Retinal pigment epithelial cell (primary cell): ENCODE data around the gene KLHL2.

ENCODE experiments used
- DNase-seq: peaks from one replicate; pipeline ENCODE4 v3.0.0-alpha.2; 2010; ENCODE audit warnings: low read depth
- H3K4me3 ChIP-seq: 2 replicates; pipeline ENCODE4 v1.5.1; 2011; ENCODE audit warnings: mild to moderate bottlenecking, low read length, control low read depth, moderate library complexity
- CTCF ChIP-seq: conservative IDR thresholded peaks from 2 replicates; pipeline ENCODE4 v1.5.1; 2011; ENCODE audit warnings: low read depth, low read length, control low read depth, inconsistent platforms

KLHL2 gene

DNA sequence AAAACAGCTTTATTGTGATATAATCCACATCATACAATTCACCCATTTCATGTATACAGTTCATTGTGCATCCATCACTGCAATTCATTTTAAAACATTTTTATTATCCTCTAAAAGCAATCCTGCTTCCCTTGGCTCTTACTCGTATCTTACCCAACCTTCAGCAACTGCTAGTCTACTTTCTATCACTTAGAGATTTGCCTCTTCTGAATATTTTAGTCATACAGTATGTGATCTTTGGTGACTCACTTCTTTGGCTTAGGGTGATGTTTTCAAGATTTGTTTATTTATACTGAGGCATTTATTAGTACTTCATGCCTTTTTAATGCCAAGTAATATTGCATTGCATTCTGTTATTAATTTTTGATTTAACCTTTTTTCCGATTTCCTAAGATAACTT, 105.1 kb downstream of the KLHL2 start:
- no peak for TF ChIP-seq CTCF
- H3K4me3 ChIP-seq, result no peak overlapping the region
- no peak for DNase-seq

DNA sequence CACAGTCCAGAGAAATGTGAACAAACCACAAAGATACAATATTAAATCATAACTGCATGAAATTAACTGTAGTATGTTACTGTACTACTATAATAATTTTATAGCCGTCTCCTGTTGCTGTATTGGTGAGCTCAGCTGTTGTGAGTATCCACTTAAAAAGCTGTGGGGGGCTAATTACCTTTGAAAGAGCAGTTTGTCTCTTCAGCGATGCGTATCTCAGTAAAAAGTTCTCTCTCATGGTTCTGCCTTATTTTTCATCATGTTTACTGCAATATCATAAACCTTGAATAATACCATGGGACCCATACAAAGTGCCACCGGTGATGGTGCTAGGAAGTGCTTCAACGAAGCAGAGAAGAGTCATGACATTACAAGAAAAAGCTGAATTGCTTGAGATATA, 111.7 kb downstream of the KLHL2 start:
- no peak overlapping the region for H3K4me3 ChIP-seq
- no peak for DNase-seq
- TF ChIP-seq CTCF, result no peak

DNA sequence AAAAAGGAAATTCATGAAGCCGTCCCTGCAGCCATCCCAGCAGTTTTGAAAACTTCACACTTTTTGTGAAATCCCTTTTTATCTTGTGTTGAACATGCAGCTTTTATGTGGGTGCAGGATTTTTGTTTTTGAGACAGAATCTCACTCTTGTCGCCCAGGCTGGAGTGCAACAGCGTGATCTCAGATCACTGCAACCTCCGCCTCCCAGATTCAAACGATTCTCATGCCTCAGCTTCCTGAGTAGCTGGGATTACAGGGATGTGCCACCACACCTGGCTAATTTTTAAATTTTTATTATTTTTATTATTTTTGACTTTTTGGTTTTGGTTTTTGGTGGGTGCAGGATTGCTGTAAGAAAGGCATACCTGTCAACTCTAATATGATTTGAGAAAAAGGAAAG, 112.1 kb downstream of the KLHL2 start:
- TF ChIP-seq CTCF, result no peak
- H3K4me3 ChIP-seq, result no peak overlapping the region
- DNase-seq, result no peak

- H3K4me3 ChIP-seq, result no peak overlapping the region
Measured at GRCh38 chr4:165324236-165324917, 117.0 kb downstream of the KLHL2 start.

GRCh38 chr4:165324918-165325304, 117.5 kb downstream of the KLHL2 start:
- no peak for DNase-seq
- H3K4me3 ChIP-seq, result no peak overlapping the region
- no peak for TF ChIP-seq CTCF

More at GRCh38 chr4:165324236-165324917, 117.0 kb downstream of the KLHL2 start:
- no peak for DNase-seq
- TF ChIP-seq CTCF, result no peak

GRCh38 chr4:165325732-165326512, 118.6 kb downstream of the KLHL2 start:
- H3K4me3 ChIP-seq, result peak overlapping the region; percentile 72
- DNase-seq, result peak; percentile 51
- TF ChIP-seq CTCF, result no peak

DNA sequence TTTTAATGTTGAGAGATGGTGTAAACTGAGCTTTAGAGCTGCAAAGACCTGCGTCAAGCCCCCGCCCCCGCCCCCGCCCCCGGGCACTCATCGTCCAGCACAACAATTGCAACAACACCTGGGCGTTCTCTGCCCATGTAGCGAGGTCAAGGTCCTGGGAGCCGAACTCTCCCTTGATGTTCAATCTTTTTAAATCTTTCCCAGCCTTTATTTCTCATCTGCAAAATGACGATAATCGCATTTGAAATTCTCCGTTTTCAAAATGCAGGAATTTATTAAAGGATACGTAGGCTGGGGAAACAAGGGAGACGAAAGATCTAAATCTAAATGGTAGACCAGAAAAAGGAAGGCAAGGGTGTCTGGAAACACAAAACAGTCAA, 119.5 kb downstream of the KLHL2 start:
- no peak for DNase-seq
- TF ChIP-seq CTCF, result no peak
- peak overlapping the region; percentile 72 for H3K4me3 ChIP-seq
